B cell (primary cell): Measurements from ENCODE around the gene TPGS2. TPM values are rescaled to one million over a fixed set of nuclear protein-coding genes. Genes with fewer than 3 reads are reported as not detected.

Experiments
- ATAC-seq: fragments of 200-7000 bp; cut with Tn5 transposase; one replicate; pipeline ENCODE4 v1.10.0; 2021; ENCODE audit warnings: low read depth, mild to moderate bottlenecking, moderate number of reproducible peaks, moderate library complexity
- CTCF ChIA-PET: fragments of 350-600 bp; sonication (Branson Sonifier 250); formaldehyde crosslinking; loops from one replicate; lab custom pipeline; 2021; ENCODE audit warnings: antibody characterized with exemption, inconsistent platforms; lab: Charles Lee
- POLR2A ChIA-PET: fragments of 350-600 bp; sonication (Branson Sonifier 250); formaldehyde crosslinking; loops from one replicate; lab custom pipeline; 2021; ENCODE audit warnings: antibody characterized with exemption; lab: Charles Lee
- DNase-seq: peaks from one replicate; pipeline ENCODE4 v3.0.0; 2013
- H2AFZ ChIP-seq: 2 replicates; pipeline ENCODE4 v1.6.1; 2012; ENCODE audit warnings: mild to moderate bottlenecking, low read depth, low read length; ENCODE audit not compliant: insufficient read depth, poor library complexity, severe bottlenecking
- H3K27ac ChIP-seq, 2 donors: 1 replicate in 1 of 2; 2 replicates in 1 of 2; pipeline ENCODE4 v1.5.1; 2012 to 2013; ENCODE audit warnings: low read length in 2 of 2, mild to moderate bottlenecking in 2 of 2, moderate library complexity in 1 of 2
- H3K27me3 ChIP-seq, 4 experiments: fragments of 200-600 bp in 1 of 4; sonication (generic) in 1 of 4; replicated peaks in 1 of 4; 1 replicate in 2 of 4; 2 replicates in 2 of 4; pipeline versions ENCODE4 v1.6.1 to v1.7.0; 2013 to 2016; ENCODE audit warnings: low read length in 3 of 4, mild to moderate bottlenecking in 2 of 4, mixed read lengths in 1 of 4, moderate library complexity in 1 of 4; ENCODE audit not compliant: insufficient read depth in 4 of 4, control insufficient read depth in 3 of 4; ENCODE audit errors: control extremely low read depth in 1 of 4
- H3K36me3 ChIP-seq, 2 experiments: replicated peaks in 1 of 2; 1 replicate in 1 of 2; 2 replicates in 1 of 2; pipeline versions ENCODE4 v1.6.1 to v1.7.1; 2013; ENCODE audit warnings: low read length in 1 of 2; ENCODE audit not compliant: insufficient read depth in 2 of 2, control insufficient read depth in 1 of 2; ENCODE audit errors: control extremely low read depth in 1 of 2, extremely low read depth in 1 of 2
- H3K4me1 ChIP-seq, 2 donors: fragments of 200-600 bp in 1 of 2; sonication (generic) in 1 of 2; 1 replicate in 1 of 2; 2 replicates in 1 of 2; pipeline versions ENCODE4 v1.5.1 to v1.6.1; 2013 to 2017; ENCODE audit warnings: low read length in 2 of 2; ENCODE audit not compliant: control insufficient read depth in 2 of 2, insufficient read depth in 2 of 2
- H3K4me2 ChIP-seq: replicated peaks from 2 replicates; pipeline ENCODE3; 2012; ENCODE audit warnings: mild to moderate bottlenecking, low read depth, low read length; ENCODE audit not compliant: poor library complexity, severe bottlenecking
- H3K4me3 ChIP-seq, 5 experiments: fragments of 200-600 bp in 1 of 5; sonication (generic) in 1 of 5; 1 replicate in 3 of 5; 2 replicates in 2 of 5; pipeline versions ENCODE4 v1.5.1 to v1.7.0; 2011 to 2016; ENCODE audit warnings: low read length in 4 of 5, mild to moderate bottlenecking in 4 of 5, low read depth in 2 of 5, control low read depth in 1 of 5, moderate library complexity in 1 of 5; ENCODE audit not compliant: insufficient read depth in 1 of 5; ENCODE audit errors: control extremely low read depth in 1 of 5, extremely low read depth in 1 of 5
- H3K79me2 ChIP-seq: fragments of 200-600 bp; sonication (generic); one replicate; pipeline ENCODE4 v1.6.0; 2016; ENCODE audit warnings: low read length; ENCODE audit not compliant: control insufficient read depth, insufficient read depth
- H3K9ac ChIP-seq: fragments of 200-600 bp; sonication (generic); 2 replicates; pipeline ENCODE4 v1.6.1; 2017; ENCODE audit warnings: mild to moderate bottlenecking, low read length, moderate library complexity
- H3K9me3 ChIP-seq, 3 donors: one replicate each; pipeline versions ENCODE4 v1.6.1 to v1.7.1; 2013; ENCODE audit warnings: low read length in 2 of 3; ENCODE audit not compliant: control insufficient read depth in 2 of 3, insufficient read depth in 1 of 3; ENCODE audit errors: control extremely low read depth in 1 of 3
- H4K20me1 ChIP-seq: 2 replicates; pipeline ENCODE4 v1.6.0; 2012; ENCODE audit warnings: mild to moderate bottlenecking, low read length; ENCODE audit not compliant: insufficient read depth, control insufficient read depth, poor library complexity, severe bottlenecking
- H3K27ac Mint-ChIP-seq: one replicate; pipeline ENCODE4 v1.8.0; 2021; ENCODE audit warnings: mixed read lengths
- H3K27me3 Mint-ChIP-seq: one replicate; pipeline ENCODE4 v1.8.0; 2021; ENCODE audit warnings: mixed read lengths
- H3K4me1 Mint-ChIP-seq: one replicate; pipeline ENCODE4 v1.8.0; 2021; ENCODE audit warnings: mixed read lengths
- H3K4me3 Mint-ChIP-seq: one replicate; pipeline ENCODE4 v1.8.0; 2021; ENCODE audit warnings: mixed read lengths
- H3K9me3 Mint-ChIP-seq: one replicate; pipeline ENCODE4 v1.8.0; 2022; ENCODE audit warnings: mixed read lengths; ENCODE audit not compliant: insufficient read depth
- EZH2 ChIP-seq: IDR thresholded peaks from 2 replicates; pipeline ENCODE4 v1.6.1; 2012; ENCODE audit warnings: borderline replicate concordance, low read depth, mild to moderate bottlenecking, moderate library complexity, low read length; ENCODE audit not compliant: insufficient read depth, poor library complexity, severe bottlenecking
- WGBS: methylation state at CpG from one replicate; pipeline ENCODE4 v1.1.5; 2013; ENCODE audit warnings: missing lambda C conversion rate; ENCODE audit not compliant: insufficient coverage; 5-methylcytosine and 5-hydroxymethylcytosine counted together
- intact Hi-C: fragments of 100-400 bp; cut with micrococcal nuclease; formaldehyde crosslinking; loops from one replicate; pipeline ENCODE4 v1.10.0; 2022
- polyA plus RNA-seq: library from polyadenylated mRNA; depleted of rRNA; stranded (reverse); fragments of >200 nt; gene quantifications from 2 replicates; pipeline ENCODE4 v1.2.3, GENCODE V29; 2012
- total RNA-seq, 2 donors: library from RNA; stranded (reverse); fragments of 120-200 nt in 1 of 2; gene quantifications; 1 replicate in 1 of 2; 2 replicates in 1 of 2; pipeline versions ENCODE4 v1.2.3 to v1.2.4, GENCODE V29; 2013 to 2022
- TF ChIP-seq, protein P1 (sequence below): fragments of 200-600 bp; IDR thresholded peaks from one replicate; pipeline ENCODE4 v1.8.0; 2022; ENCODE audit warnings: antibody characterized with exemption, mild to moderate bottlenecking

TPGS2 gene
- total and polyA plus RNA-seq, 2 donors (not counting 1 experiment from before 2014, with no cell fraction given) = 45.2 to 50.9 TPM

DNA sequence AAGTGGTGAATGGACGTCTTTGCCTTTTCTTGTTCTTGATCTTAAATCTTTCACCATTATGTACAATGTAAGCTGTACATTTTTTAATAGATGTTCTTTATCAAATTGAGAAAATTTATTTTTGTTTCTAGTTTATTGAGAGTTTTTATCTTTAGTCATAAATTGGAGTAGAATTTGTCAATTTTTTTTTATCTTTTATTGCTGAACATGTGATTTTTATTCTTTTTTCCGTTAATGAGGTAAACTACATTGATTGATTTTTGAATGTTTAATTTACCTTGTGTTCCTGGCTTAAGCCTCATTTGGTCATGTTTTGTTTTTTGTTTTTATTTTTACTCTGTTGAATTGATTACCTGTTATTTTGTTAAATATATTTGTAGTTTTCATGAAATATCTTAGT, 19.8 kb upstream of the TPGS2 start:
- H3K4me1 ChIP-seq = no peaks in the 10 kb centered on the region
- no peak for TF ChIP-seq EZH2
- H3K27me3 Mint-ChIP-seq = no peaks in the 10 kb centered on the region

DNA sequence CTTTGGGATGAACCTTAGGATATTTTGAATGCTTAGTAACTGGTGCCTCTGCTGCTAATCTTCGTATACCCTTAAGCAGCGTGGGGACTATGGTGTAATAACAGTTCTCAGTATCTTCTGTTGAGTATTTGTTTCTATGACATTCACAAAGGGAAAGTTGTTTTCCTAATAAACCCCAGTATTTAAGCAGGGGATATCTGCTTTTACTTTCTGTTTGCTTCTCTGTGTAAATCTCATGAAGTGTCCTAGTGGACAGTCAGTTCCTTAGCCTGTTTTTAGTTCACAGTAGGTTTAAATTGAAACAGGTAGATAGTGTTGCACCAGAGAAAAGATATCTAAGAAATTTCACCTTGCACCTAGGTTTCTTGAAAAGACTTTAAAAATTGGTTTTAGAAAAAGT, 15.0 kb upstream of the TPGS2 start:
- no peak overlapping the region for H3K27ac Mint-ChIP-seq

More for the DNA sequence above, 19.8 kb upstream of the TPGS2 start:
- Histone ChIP-seq H3K9me3 (peaks cover 0 to 6% (median 0%) of the 10 kb centered on the region in 3 donors), H3K4me2 (no peak overlapping the region), H3K36me3 (no peaks in the 10 kb centered on the region), H3K27ac (no peak overlapping the region), H3K27me3 (no peaks in the 10 kb centered on the region), H3K79me2 (no peaks in the 10 kb centered on the region), H4K20me1 (no peaks in the 10 kb centered on the region), H3K9ac (no peak overlapping the region), H3K4me3 (no peak overlapping the region), H2AFZ (no peak overlapping the region)
- no peak overlapping the region for H3K4me3 Mint-ChIP-seq
- H3K4me1 Mint-ChIP-seq = no peaks in the 10 kb centered on the region
- peaks cover 4% of the 10 kb centered on the region for H3K9me3 Mint-ChIP-seq
- WGBS = no CpG with 5 or more reads among the region's 2 CpGs
- CTCF ChIA-PET = no interaction called here
- DNase-seq (no peak), ATAC-seq (no peak)
- intact Hi-C loops = no loop called here
- no peak overlapping the region for H3K27ac Mint-ChIP-seq
- POLR2A ChIA-PET = no interaction called here

More for the DNA sequence above, 15.0 kb upstream of the TPGS2 start:
- Mint-ChIP-seq H3K4me1 (no peaks in the 10 kb centered on the region), H3K9me3 (no peaks in the 10 kb centered on the region), H3K4me3 (no peak overlapping the region), H3K27me3 (no peaks in the 10 kb centered on the region)
- H3K4me1 ChIP-seq = no peaks in the 10 kb centered on the region
- intact Hi-C loops = no loop called here
- H3K27ac ChIP-seq = no peak overlapping the region
- TF ChIP-seq, protein P1, sequence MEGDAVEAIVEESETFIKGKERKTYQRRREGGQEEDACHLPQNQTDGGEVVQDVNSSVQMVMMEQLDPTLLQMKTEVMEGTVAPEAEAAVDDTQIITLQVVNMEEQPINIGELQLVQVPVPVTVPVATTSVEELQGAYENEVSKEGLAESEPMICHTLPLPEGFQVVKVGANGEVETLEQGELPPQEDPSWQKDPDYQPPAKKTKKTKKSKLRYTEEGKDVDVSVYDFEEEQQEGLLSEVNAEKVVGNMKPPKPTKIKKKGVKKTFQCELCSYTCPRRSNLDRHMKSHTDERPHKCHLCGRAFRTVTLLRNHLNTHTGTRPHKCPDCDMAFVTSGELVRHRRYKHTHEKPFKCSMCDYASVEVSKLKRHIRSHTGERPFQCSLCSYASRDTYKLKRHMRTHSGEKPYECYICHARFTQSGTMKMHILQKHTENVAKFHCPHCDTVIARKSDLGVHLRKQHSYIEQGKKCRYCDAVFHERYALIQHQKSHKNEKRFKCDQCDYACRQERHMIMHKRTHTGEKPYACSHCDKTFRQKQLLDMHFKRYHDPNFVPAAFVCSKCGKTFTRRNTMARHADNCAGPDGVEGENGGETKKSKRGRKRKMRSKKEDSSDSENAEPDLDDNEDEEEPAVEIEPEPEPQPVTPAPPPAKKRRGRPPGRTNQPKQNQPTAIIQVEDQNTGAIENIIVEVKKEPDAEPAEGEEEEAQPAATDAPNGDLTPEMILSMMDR = no peak
- TF ChIP-seq EZH2 = no peak
- H3K79me2 ChIP-seq = no peaks in the 10 kb centered on the region
- H3K4me3 ChIP-seq = no peak overlapping the region
- H3K4me2 ChIP-seq = no peak overlapping the region
- H3K9me3 ChIP-seq = peaks cover 0 to 1% (median 0%) of the 10 kb centered on the region in 3 donors
- ChIA-PET POLR2A (no interaction called here), CTCF (no interaction called here)
- no CpG with 5 or more reads among the region's 2 CpGs for WGBS
- H3K36me3 ChIP-seq = no peaks in the 10 kb centered on the region
- no peak overlapping the region for H2AFZ ChIP-seq
- DNase-seq (no peak), ATAC-seq (no peak)
- H4K20me1 ChIP-seq = no peaks in the 10 kb centered on the region
- H3K9ac ChIP-seq = no peak overlapping the region
- no peaks in the 10 kb centered on the region for H3K27me3 ChIP-seq
